Measurements from ENCODE around the gene TBC1D1.

TBC1D1 gene

DNA sequence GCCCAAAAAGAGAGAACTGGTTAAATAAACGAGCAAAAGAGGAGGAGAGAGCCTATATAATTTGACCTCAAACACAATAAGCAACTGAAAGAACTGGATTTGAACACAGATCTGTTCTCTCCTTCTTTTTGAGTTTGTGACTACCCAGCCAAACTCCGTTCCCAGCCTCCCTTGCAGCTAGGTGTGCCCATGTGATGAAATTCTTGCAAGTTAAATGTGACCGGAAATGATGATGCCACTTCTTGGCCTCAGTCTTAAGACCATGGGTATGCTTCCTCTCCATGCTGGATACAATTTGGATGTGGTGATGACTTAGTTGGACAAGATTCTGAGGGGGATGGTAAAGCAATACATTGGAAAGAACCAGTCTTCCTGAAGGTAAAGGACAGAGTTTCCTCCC is 273.5 kb downstream of the TBC1D1 start:
- no peak overlapping the region for H3K4me3 ChIP-seq (replicated peaks; ENCODE audit: low read depth, low read length)
- DNase-seq (ENCODE audit: extremely low read depth, low read depth), result no peak
- TF ChIP-seq, protein P1, sequence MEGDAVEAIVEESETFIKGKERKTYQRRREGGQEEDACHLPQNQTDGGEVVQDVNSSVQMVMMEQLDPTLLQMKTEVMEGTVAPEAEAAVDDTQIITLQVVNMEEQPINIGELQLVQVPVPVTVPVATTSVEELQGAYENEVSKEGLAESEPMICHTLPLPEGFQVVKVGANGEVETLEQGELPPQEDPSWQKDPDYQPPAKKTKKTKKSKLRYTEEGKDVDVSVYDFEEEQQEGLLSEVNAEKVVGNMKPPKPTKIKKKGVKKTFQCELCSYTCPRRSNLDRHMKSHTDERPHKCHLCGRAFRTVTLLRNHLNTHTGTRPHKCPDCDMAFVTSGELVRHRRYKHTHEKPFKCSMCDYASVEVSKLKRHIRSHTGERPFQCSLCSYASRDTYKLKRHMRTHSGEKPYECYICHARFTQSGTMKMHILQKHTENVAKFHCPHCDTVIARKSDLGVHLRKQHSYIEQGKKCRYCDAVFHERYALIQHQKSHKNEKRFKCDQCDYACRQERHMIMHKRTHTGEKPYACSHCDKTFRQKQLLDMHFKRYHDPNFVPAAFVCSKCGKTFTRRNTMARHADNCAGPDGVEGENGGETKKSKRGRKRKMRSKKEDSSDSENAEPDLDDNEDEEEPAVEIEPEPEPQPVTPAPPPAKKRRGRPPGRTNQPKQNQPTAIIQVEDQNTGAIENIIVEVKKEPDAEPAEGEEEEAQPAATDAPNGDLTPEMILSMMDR (IDR thresholded peaks at IDR 0.05; ENCODE audit: low read depth, low read length, missing control alignments), result no peak

DNA sequence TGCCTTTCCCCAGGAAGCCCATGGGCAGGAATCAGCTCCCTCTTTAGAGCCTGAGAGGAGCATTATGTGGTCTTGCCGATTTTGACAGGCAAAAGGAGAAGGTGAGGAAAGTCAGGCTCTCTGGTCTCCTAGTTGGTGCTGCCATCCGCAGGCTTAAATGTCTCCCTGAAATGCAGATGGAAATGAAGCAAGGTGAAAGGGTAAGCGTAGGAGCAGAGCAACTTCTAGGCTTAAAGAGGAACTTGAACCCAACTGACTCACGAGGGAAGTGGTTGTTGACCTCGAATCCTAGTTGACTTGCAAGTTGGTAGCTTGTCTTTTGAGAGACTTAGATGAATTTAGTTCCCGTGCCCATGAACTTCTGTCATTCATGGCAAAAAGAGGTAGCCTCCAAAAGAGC is 275.2 kb downstream of the TBC1D1 start:
- TF ChIP-seq, protein P1 (IDR thresholded peaks at IDR 0.05; ENCODE audit: low read depth, low read length, missing control alignments), result no peak
- H3K4me3 ChIP-seq (replicated peaks; ENCODE audit: low read depth, low read length), result no peak overlapping the region
- DNase-seq (ENCODE audit: extremely low read depth, low read depth), result no peak

DNA sequence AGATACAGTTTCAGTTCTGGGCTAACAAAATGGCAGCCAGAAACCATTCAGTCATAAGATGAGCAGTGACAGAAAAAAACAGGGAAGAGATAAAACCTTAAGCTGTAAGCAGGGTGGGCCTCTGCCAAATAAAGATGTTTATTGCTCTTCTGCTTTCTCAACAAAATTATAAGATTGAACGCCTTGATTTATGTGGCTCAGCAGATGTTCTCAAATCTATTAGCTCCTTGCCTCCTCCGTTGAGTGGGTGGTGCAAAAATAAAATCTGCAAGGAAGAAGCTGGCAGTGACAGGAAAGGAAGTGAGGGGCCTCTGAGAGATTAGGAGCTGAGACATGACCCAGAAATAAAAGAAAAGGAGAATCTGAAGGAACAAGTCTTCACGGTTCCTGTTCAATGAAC is 275.9 kb downstream of the TBC1D1 start:
- H3K4me3 ChIP-seq (replicated peaks; ENCODE audit: low read depth, low read length), result no peak overlapping the region
- no peak for DNase-seq (ENCODE audit: extremely low read depth, low read depth)
- TF ChIP-seq, protein P1 (IDR thresholded peaks at IDR 0.05; ENCODE audit: low read depth, low read length, missing control alignments), result no peak

DNA sequence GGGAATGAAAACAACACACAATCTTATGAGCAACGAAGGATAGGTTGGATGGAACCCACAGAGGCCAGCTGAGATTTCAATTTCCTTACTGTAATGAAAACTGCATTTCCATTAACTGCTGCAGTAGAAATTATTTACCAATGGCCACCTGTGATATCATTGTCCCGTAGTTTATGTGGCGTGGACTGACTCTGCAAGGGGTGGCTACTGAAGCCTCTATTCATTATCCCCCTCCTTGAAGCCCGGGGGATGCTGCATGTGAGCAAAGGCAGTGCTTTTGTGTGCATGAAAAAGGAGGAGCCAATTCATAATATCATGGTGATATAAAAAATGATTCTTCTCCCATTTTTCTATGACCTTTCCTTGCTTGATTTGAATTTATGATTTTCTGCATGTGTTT is 277.1 kb downstream of the TBC1D1 start:
- no peak for DNase-seq (ENCODE audit: extremely low read depth, low read depth)
- TF ChIP-seq, protein P1 (IDR thresholded peaks at IDR 0.05; ENCODE audit: low read depth, low read length, missing control alignments), result no peak
- H3K4me3 ChIP-seq (replicated peaks; ENCODE audit: low read depth, low read length), result no peak overlapping the region

DNA sequence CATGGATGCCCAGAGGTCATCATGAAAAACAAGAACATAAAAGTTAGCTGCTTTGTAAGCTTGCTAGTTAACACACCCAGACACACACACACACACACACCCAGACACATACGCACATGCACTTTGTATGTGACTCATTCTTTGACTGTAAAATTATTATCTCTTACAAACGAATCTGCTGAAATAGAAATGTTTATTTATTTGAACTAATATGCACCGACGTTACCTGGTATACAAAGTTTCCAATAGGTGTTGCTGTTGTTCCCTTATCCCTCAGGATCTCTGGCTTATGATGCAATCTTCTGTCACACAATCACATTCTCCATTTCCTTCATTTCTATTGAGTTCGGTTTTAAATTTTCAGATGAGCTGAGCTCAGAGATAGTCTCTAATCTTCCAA is 278.6 kb downstream of the TBC1D1 start:
- no peak overlapping the region for H3K4me3 ChIP-seq (replicated peaks; ENCODE audit: low read depth, low read length)
- TF ChIP-seq, protein P1 (IDR thresholded peaks at IDR 0.05; ENCODE audit: low read depth, low read length, missing control alignments), result no peak
- no peak for DNase-seq (ENCODE audit: extremely low read depth, low read depth)

DNA sequence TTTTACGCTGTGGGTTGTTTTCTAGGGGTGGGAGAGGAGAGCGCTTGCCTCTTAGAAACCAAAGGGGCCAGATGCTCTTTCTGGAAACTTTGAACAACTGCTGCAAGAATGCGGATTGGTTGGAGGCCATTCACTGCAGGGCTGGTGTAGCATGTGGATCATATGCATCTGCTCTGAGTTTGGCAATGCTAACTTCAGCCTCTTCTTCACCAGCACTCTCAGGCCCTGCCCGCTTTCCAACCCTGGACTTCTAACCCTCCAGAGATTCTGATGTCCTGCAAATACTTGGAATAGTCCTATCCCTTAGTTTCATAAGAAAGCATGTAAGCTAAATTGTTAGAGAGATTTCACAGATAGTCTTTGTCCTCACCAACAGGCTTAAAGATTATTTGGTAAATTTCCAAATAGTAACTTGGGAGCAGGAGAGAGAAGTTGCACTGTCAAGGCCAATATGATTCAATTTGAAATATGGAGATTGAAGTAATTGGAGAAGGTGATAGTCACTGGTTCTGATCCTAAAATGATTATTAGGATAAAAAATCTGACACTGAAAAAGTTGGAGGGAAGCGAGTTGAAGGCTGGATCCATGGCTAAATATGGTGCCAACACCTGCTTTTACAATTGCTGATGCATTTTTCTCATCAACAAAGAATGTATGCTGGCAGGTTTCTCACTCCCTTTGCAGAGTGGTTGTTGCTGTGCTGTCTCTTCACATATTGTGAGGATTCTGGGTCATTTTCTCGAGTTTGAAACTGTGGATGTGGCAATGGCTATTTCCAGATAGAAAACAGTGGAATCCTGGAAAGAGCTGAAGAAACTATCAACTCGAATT is 279.7 kb downstream of the TBC1D1 start:
- DNase-seq (ENCODE audit: extremely low read depth, low read depth), result no peak
- TF ChIP-seq, protein P1 (IDR thresholded peaks at IDR 0.05; ENCODE audit: low read depth, low read length, missing control alignments), result no peak

More for the DNA sequence above, 279.7 kb downstream of the TBC1D1 start:
- H3K4me3 ChIP-seq (replicated peaks; ENCODE audit: low read depth, low read length), result no peak overlapping the region
